HEK293 (cell line): ENCODE data around the gene YIPF4.
"Not testable (repeated sequence)": the region's sequence is repeated elsewhere in the genome, so short reads cannot be mapped to it uniquely, and the experiment has no call there.

Source experiments
- PRDM1 ChIP-seq: fragments of 450-650 bp; formaldehyde crosslinking; IDR thresholded peaks from 2 replicates; pipeline ENCODE4; 2016; ENCODE audit warnings: missing biosample characterization, missing genetic modification characterization
- ZFP69B ChIP-seq: fragments of 450-650 bp; formaldehyde crosslinking; IDR thresholded peaks from 2 replicates; pipeline ENCODE4 v1.5.1; 2016; ENCODE audit warnings: missing biosample characterization, missing genetic modification characterization

DNA sequence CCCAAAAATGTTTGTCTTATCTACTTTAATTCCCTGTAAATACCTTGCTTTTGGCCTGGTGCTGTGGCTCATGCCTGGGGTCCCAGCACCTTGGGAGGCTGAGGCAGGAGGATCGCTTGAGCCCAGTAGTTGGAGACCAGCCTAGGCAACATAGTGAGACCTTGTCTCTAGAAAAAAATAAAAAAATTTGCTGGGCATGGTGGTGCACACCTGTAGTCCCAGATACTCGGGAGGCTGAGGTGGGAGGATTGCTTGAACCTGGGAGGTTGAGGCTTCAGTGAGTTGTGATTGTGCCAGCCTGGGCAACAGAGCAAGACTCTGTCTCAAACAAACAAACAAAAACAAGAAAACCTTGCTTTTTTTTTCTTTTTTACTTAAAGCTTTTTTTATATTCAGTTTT lies 85.3 kb downstream of the YIPF4 start:
- not testable (repeated sequence) for TF ChIP-seq ZFP69B, PRDM1 (tag by site-specific recombination)
